CD4-positive, CD25-positive, alpha-beta regulatory T cell (primary cell): ENCODE measurements around the gene PAK1. TPM values are rescaled to one million over a fixed set of nuclear protein-coding genes. Genes with fewer than 3 reads are reported as not detected.

ENCODE experiments used
- ATAC-seq, 2 donors: fragments of 150-1000 bp; cut with Tn5 transposase; one replicate each; pipeline ENCODE4 v1.10.0; 2021; ENCODE audit warnings: low read depth in 2 of 2, moderate number of reproducible peaks in 2 of 2, moderate library complexity in 1 of 2
- DNase-seq, 3 donors: peaks; one replicate each; pipeline versions ENCODE4 v3.0.0 to v3.0.0-alpha.2; 2012 to 2022; ENCODE audit warnings: mixed read lengths in 1 of 3
- H3K27ac ChIP-seq: one replicate; pipeline ENCODE4 v1.7.0; 2013; ENCODE audit warnings: mild to moderate bottlenecking, low read length; ENCODE audit not compliant: insufficient read depth, poor library complexity, severe bottlenecking
- H3K27me3 ChIP-seq: one replicate; pipeline ENCODE4 v1.7.0; 2013; ENCODE audit warnings: low read length; ENCODE audit not compliant: control insufficient read depth, insufficient read depth
- H3K36me3 ChIP-seq: one replicate; pipeline ENCODE4 v1.7.0; 2013; ENCODE audit warnings: mild to moderate bottlenecking, low read length, moderate library complexity; ENCODE audit not compliant: control insufficient read depth, insufficient read depth
- H3K4me1 ChIP-seq: 2 replicates; pipeline ENCODE4 v1.7.0; 2013; ENCODE audit warnings: mild to moderate bottlenecking, low read length; ENCODE audit not compliant: insufficient read depth, control insufficient read depth, poor library complexity, severe bottlenecking
- H3K4me3 ChIP-seq: one replicate; pipeline ENCODE4 v1.7.0; 2013; ENCODE audit warnings: low read depth, mild to moderate bottlenecking, low read length, moderate library complexity
- H3K9me3 ChIP-seq, 2 experiments: 1 replicate in 1 of 2; 2 replicates in 1 of 2; pipeline ENCODE4 v1.7.0; 2013; ENCODE audit warnings: low read length in 2 of 2, mild to moderate bottlenecking in 1 of 2, moderate library complexity in 1 of 2; ENCODE audit not compliant: control insufficient read depth in 2 of 2
- H3K27ac Mint-ChIP-seq, 3 donors: one replicate each; pipeline ENCODE4 v1.8.0; 2020 to 2022; ENCODE audit warnings: mild to moderate bottlenecking in 3 of 3, mixed read lengths in 3 of 3, moderate library complexity in 2 of 3
- H3K27me3 Mint-ChIP-seq: one replicate; pipeline ENCODE4 v1.8.0; 2022; ENCODE audit warnings: mild to moderate bottlenecking, mixed read lengths
- H3K36me3 Mint-ChIP-seq: one replicate; pipeline ENCODE4 v1.8.0; 2020; ENCODE audit warnings: mixed read lengths
- H3K4me1 Mint-ChIP-seq, 4 donors: one replicate each; pipeline ENCODE4 v1.8.0; 2020 to 2022; ENCODE audit warnings: mixed read lengths in 4 of 4, mild to moderate bottlenecking in 1 of 4
- H3K4me3 Mint-ChIP-seq, 4 donors: one replicate each; pipeline ENCODE4 v1.8.0; 2020 to 2022; ENCODE audit warnings: mild to moderate bottlenecking in 4 of 4, mixed read lengths in 4 of 4, moderate library complexity in 3 of 4
- H3K9me3 Mint-ChIP-seq, 7 donors: one replicate each; pipeline ENCODE4 v1.8.0; 2020 to 2022; ENCODE audit warnings: mixed read lengths in 7 of 7, mild to moderate bottlenecking in 3 of 7, moderate library complexity in 2 of 7
- polyA plus RNA-seq, 4 donors: library from polyadenylated mRNA; unstranded; fragments of 300-500 nt; fragmentation: Illumina TruSeq; gene quantifications; one replicate each; pipeline ENCODE4 v1.2.3, GENCODE V29; 2021
- total RNA-seq: library from RNA; stranded (reverse); gene quantifications from one replicate; pipeline ENCODE4 v1.2.3, GENCODE V29; 2022

Gene PAK1
- total and polyA plus RNA-seq, 5 donors from 2014 or later, result 8.0 to 15.3 (median 13.8) TPM

- no peak overlapping the region for H3K4me3 ChIP-seq
- Mint-ChIP-seq H3K4me1 (no peaks in the 10 kb centered on the region), H3K9me3 (no peaks in the 10 kb centered on the region), H3K4me3 (no peak overlapping the region), H3K27ac (no peak overlapping the region), H3K27me3 (no peaks in the 10 kb centered on the region), H3K36me3 (peaks cover 6% of the 10 kb centered on the region)
- no peaks in the 10 kb centered on the region for H3K4me1 ChIP-seq
- H3K27ac ChIP-seq, result no peak overlapping the region
- no peaks in the 10 kb centered on the region for H3K27me3 ChIP-seq
- ATAC-seq (no peak), DNase-seq (no peak)
- no peaks in the 10 kb centered on the region for H3K9me3 ChIP-seq
- H3K36me3 ChIP-seq, result peaks cover 4% of the 10 kb centered on the region
Observed at GRCh38 chr11:77353131-77353530, 120.8 kb downstream of the PAK1 start.

DNA sequence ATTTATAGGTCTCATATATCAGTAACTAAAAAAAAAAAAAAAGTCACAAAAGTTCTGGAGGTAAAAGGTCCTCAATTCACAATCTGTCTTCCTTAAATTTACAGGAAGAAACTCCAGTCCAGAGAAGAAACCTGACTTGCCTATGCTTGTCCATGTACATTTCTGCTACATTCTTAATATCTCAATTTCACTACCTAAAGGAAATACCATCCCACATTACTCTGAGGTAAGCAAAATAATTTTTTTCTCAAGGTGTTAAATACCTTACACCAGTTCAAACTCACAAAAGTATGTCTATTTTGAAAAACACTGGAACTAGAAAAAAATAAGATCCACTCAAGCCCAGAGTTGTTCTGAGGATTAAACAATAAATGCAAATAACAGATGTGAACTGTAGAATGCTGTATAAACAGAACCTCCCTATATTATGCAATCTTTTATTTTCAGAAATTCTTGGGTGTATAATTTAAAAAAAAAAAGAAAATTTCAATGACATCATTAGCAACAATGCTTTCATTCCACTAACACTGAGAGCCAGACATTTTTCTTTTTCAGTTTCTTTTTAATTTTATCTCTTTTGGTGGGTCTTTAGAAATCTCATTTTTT lies 122.5 kb downstream of the PAK1 start:
- no peaks in the 10 kb centered on the region for H3K9me3 Mint-ChIP-seq
- no peak overlapping the region for H3K27ac Mint-ChIP-seq
- no peak overlapping the region for H3K4me3 Mint-ChIP-seq
- H3K36me3 ChIP-seq, result peaks cover 4% of the 10 kb centered on the region
- no peak overlapping the region for H3K4me3 ChIP-seq
- ATAC-seq, result no peak
- H3K4me1 ChIP-seq, result no peaks in the 10 kb centered on the region
- DNase-seq, result no peak
- H3K4me1 Mint-ChIP-seq, result no peaks in the 10 kb centered on the region
- no peaks in the 10 kb centered on the region for H3K9me3 ChIP-seq
- H3K27me3 ChIP-seq, result no peaks in the 10 kb centered on the region
- no peaks in the 10 kb centered on the region for H3K27me3 Mint-ChIP-seq
- no peak overlapping the region for H3K27ac ChIP-seq
- H3K36me3 Mint-ChIP-seq, result peaks cover 13% of the 10 kb centered on the region

GRCh38 chr11:77347948-77348347 lies 125.9 kb downstream of the PAK1 start:
- Mint-ChIP-seq H3K4me3 (no peak overlapping the region), H3K27ac (no peak overlapping the region), H3K36me3 (peaks cover 24% of the 10 kb centered on the region), H3K27me3 (no peaks in the 10 kb centered on the region), H3K4me1 (no peaks in the 10 kb centered on the region), H3K9me3 (peaks cover 0 to 1% (median 0%) of the 10 kb centered on the region in 7 donors)
- Histone ChIP-seq H3K4me1 (no peaks in the 10 kb centered on the region), H3K27me3 (no peaks in the 10 kb centered on the region), H3K36me3 (no peaks in the 10 kb centered on the region), H3K27ac (no peak overlapping the region), H3K9me3 (no peaks in the 10 kb centered on the region), H3K4me3 (no peak overlapping the region)
- ATAC-seq, result no peak
- no peak for DNase-seq

DNA sequence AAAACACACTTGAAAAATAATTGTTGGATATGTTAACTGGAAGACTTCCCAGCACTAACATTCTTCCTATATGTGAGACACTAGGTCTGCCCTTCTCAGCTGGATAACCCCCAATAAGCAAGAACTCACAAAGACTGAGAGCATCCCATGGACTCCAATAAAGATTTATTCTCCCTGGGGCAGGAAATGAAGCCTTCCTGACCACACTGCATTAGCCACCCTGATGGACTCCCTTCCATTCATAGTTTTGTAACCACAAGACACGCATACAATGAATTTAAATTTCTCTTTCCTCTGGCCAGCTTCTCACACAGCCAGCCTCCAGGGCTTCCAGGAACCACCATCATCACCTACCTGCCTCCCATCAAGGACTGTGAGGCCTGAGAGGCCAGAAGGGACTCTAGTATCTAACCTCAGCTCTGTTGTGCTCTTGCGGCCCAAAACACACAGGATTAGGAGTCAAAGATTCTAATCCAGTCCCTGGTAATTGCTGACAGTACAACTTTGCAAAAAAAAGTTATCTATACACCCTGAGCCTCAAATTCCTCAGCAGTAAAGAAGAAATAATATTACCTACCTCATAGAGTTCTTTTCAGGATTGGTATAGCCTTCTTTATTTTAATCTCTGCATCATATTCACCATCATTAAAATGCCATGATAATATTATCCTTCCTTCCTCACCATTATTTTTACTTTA lies 126.8 kb downstream of the PAK1 start:
- no peak overlapping the region for H3K27ac ChIP-seq
- H3K27ac Mint-ChIP-seq, result no peak overlapping the region
- DNase-seq, result no peak
- no peaks in the 10 kb centered on the region for H3K27me3 ChIP-seq
- ATAC-seq, result no peak
- H3K4me1 ChIP-seq, result no peaks in the 10 kb centered on the region
- H3K4me1 Mint-ChIP-seq, result no peaks in the 10 kb centered on the region
- peaks cover 33% of the 10 kb centered on the region for H3K36me3 Mint-ChIP-seq
- no peaks in the 10 kb centered on the region for H3K9me3 ChIP-seq
- H3K4me3 Mint-ChIP-seq, result no peak overlapping the region
- peaks cover 0 to 1% (median 0%) of the 10 kb centered on the region in 7 donors for H3K9me3 Mint-ChIP-seq
- H3K36me3 ChIP-seq, result no peaks in the 10 kb centered on the region
- H3K27me3 Mint-ChIP-seq, result no peaks in the 10 kb centered on the region
- no peak overlapping the region for H3K4me3 ChIP-seq

GRCh38 chr11:77345621-77346020 lies 128.3 kb downstream of the PAK1 start:
- no peaks in the 10 kb centered on the region for H3K9me3 ChIP-seq
- H3K27me3 Mint-ChIP-seq, result no peaks in the 10 kb centered on the region
- H3K4me3 Mint-ChIP-seq, result no peak overlapping the region
- ATAC-seq (no peak), DNase-seq (no peak)
- no peak overlapping the region for H3K4me3 ChIP-seq
- no peaks in the 10 kb centered on the region for H3K4me1 Mint-ChIP-seq
- H3K9me3 Mint-ChIP-seq, result peaks cover 0 to 3% (median 0%) of the 10 kb centered on the region in 7 donors
- no peaks in the 10 kb centered on the region for H3K27me3 ChIP-seq
- no peaks in the 10 kb centered on the region for H3K4me1 ChIP-seq
- no peaks in the 10 kb centered on the region for H3K36me3 ChIP-seq
- H3K27ac Mint-ChIP-seq, result no peak overlapping the region
- no peak overlapping the region for H3K27ac ChIP-seq
- H3K36me3 Mint-ChIP-seq, result peaks cover 44% of the 10 kb centered on the region

DNA sequence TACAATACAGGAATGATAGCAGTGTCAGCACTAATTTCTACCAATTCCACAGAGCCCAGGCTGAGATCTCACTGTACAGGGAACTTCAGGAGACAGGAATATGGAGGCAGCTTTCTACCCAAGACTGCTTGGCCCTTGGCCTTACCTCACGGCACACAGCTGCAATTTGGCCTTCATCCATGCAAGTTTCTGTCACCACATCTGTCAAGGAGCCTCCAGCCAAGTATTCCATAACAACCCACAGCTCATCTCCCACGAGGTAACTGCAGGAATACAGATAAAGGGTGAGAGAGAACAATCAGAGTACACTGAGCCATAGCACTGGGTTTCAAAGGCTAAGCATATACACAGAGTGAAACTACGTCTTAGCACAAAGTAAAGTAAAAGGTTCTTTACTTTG lies 133.4 kb downstream of the PAK1 start:
- H3K27ac Mint-ChIP-seq, result no peak overlapping the region
- no peak for DNase-seq
- peaks cover 34% of the 10 kb centered on the region for H3K36me3 Mint-ChIP-seq
- no peaks in the 10 kb centered on the region for H3K27me3 Mint-ChIP-seq
- H3K9me3 ChIP-seq, result no peaks in the 10 kb centered on the region
- no peak overlapping the region for H3K4me3 ChIP-seq
- H3K27ac ChIP-seq, result no peak overlapping the region
- H3K36me3 ChIP-seq, result peaks cover 2% of the 10 kb centered on the region
- H3K4me1 ChIP-seq, result no peaks in the 10 kb centered on the region
- no peaks in the 10 kb centered on the region for H3K4me1 Mint-ChIP-seq
- no peak for ATAC-seq
- no peaks in the 10 kb centered on the region for H3K27me3 ChIP-seq
- peaks cover 0 to 2% (median 0%) of the 10 kb centered on the region in 7 donors for H3K9me3 Mint-ChIP-seq
- H3K4me3 Mint-ChIP-seq, result no peak overlapping the region

- no peak overlapping the region for H3K4me3 ChIP-seq
- no peaks in the 10 kb centered on the region for H3K9me3 ChIP-seq
- no peaks in the 10 kb centered on the region for H3K27me3 ChIP-seq
- H3K36me3 ChIP-seq, result peaks cover 3% of the 10 kb centered on the region
- ATAC-seq (no peak), DNase-seq (no peak)
- no peaks in the 10 kb centered on the region for H3K27me3 Mint-ChIP-seq
- no peak overlapping the region for H3K4me3 Mint-ChIP-seq
- H3K27ac Mint-ChIP-seq, result no peak overlapping the region
- H3K9me3 Mint-ChIP-seq, result peaks cover 0 to 5% (median 0%) of the 10 kb centered on the region in 7 donors
- no peaks in the 10 kb centered on the region for H3K4me1 Mint-ChIP-seq
- H3K4me1 ChIP-seq, result no peaks in the 10 kb centered on the region
- H3K36me3 Mint-ChIP-seq, result peaks cover 23% of the 10 kb centered on the region
- H3K27ac ChIP-seq, result no peak overlapping the region
Observed at GRCh38 chr11:77332259-77332658, 141.6 kb downstream of the PAK1 start.

- Histone ChIP-seq H3K36me3 (peaks cover 7% of the 10 kb centered on the region), H3K9me3 (no peaks in the 10 kb centered on the region), H3K27me3 (no peaks in the 10 kb centered on the region), H3K4me3 (no peak overlapping the region), H3K4me1 (no peaks in the 10 kb centered on the region), H3K27ac (no peak overlapping the region)
- DNase-seq, result no peak
- ATAC-seq, result no peak
- peaks cover 0 to 4% (median 0%) of the 10 kb centered on the region in 7 donors for H3K9me3 Mint-ChIP-seq
- H3K36me3 Mint-ChIP-seq, result peaks cover 45% of the 10 kb centered on the region
- H3K27ac Mint-ChIP-seq, result no peak overlapping the region
- H3K4me1 Mint-ChIP-seq, result no peaks in the 10 kb centered on the region
- no peaks in the 10 kb centered on the region for H3K27me3 Mint-ChIP-seq
- no peak overlapping the region for H3K4me3 Mint-ChIP-seq
Observed at GRCh38 chr11:77325159-77325558, 148.7 kb downstream of the PAK1 start.
